H1 (cell line): ENCODE measurements around the gene WDR45B. TPM values are rescaled to one million over a fixed set of nuclear protein-coding genes. Genes with fewer than 3 reads are reported as not detected.

Experiments
- ASH2L ChIP-seq: fragments of 200-600, 300-600 bp; sonication (generic); IDR thresholded peaks from one replicate; pipeline ENCODE4 v1.7.1; 2017; ENCODE audit warnings: low read length
- BRCA1 ChIP-seq: IDR thresholded peaks from 2 replicates; pipeline ENCODE4 v1.6.1; 2012; ENCODE audit warnings: low read depth, low read length, improper control_type of control experiment
- CREB1 ChIP-seq: IDR thresholded peaks from 2 replicates; pipeline ENCODE4 v1.6.1; 2012; ENCODE audit warnings: inconsistent platforms
- GABPA ChIP-seq: IDR thresholded peaks from 2 replicates; pipeline ENCODE4 v1.6.1; 2011; ENCODE audit warnings: mild to moderate bottlenecking, low read length, moderate library complexity, borderline replicate concordance; ENCODE audit not compliant: insufficient read depth
- HDAC2 ChIP-seq, 2 experiments: fragments of 300-600 bp in 1 of 2; sonication (generic) in 1 of 2; IDR thresholded peaks; 2 replicates each; pipeline ENCODE4 v1.6.1; 2011 to 2012; ENCODE audit warnings: low read depth in 2 of 2, low read length in 2 of 2, mild to moderate bottlenecking in 2 of 2, moderate library complexity in 2 of 2, borderline replicate concordance in 1 of 2, inconsistent platforms in 1 of 2
- KDM4A ChIP-seq: IDR thresholded peaks from one replicate; pipeline ENCODE4 v1.7.1; 2012; ENCODE audit warnings: low read depth, mild to moderate bottlenecking, moderate library complexity, low read length, inconsistent platforms; ENCODE audit not compliant: severe bottlenecking
- PHF8 ChIP-seq: fragments of 200-600 bp; sonication (generic); conservative IDR thresholded peaks from 2 replicates; pipeline ENCODE4 v1.7.1; 2012; ENCODE audit warnings: low read depth, mild to moderate bottlenecking, inconsistent platforms, low read length, moderate library complexity
- POLR2A ChIP-seq, 2 experiments: IDR thresholded peaks; 1 replicate in 1 of 2; 2 replicates in 1 of 2; pipeline ENCODE4 v1.6.1; 2011; ENCODE audit warnings: low read depth in 2 of 2, low read length in 2 of 2, mild to moderate bottlenecking in 2 of 2; ENCODE audit errors: control extremely low read depth in 1 of 2
- RBBP5 ChIP-seq: IDR thresholded peaks from 2 replicates; pipeline ENCODE4 v1.7.1; 2012; ENCODE audit warnings: low read depth, mild to moderate bottlenecking, inconsistent platforms, low read length, moderate library complexity, borderline replicate concordance
- SIN3A ChIP-seq, 2 experiments: IDR thresholded peaks in 1 of 2; conservative IDR thresholded peaks in 1 of 2; 2 replicates each; pipeline ENCODE4 v1.6.1; 2011 to 2012; ENCODE audit warnings: low read length in 2 of 2, improper control_type of control experiment in 1 of 2, low read depth in 1 of 2, mild to moderate bottlenecking in 1 of 2
- SIRT6 ChIP-seq: IDR thresholded peaks from one replicate; pipeline ENCODE4 v1.7.1; 2012; ENCODE audit warnings: low read length, inconsistent platforms
- TAF1 ChIP-seq: IDR thresholded peaks from 2 replicates; pipeline ENCODE4 v1.6.1; 2011; ENCODE audit warnings: mild to moderate bottlenecking, low read depth, low read length
- TBP ChIP-seq: IDR thresholded peaks from 2 replicates; pipeline ENCODE4 v1.6.1; 2011; ENCODE audit warnings: low read depth, low read length, improper control_type of control experiment
- YY1 ChIP-seq: IDR thresholded peaks from 2 replicates; pipeline ENCODE4 v1.6.1; 2011; ENCODE audit warnings: low read depth, mild to moderate bottlenecking, low read length
- polyA plus RNA-seq, 7 experiments: library from polyadenylated mRNA; depleted of rRNA in 3 of 7; stranded (reverse) in 5 of 7; unstranded in 2 of 7; fragments of >200 nt in 5 of 7; fragments of 200-250 nt in 2 of 7; gene quantifications; 1 replicate in 5 of 7; 2 replicates in 1 of 7; 4 replicates in 1 of 7; pipeline versions ENCODE4 v1.2.1 to v1.2.3, GENCODE V29; 2011 to 2013; ENCODE audit warnings: missing spikeins in 2 of 7, mixed read lengths in 2 of 7
- total RNA-seq: library from RNA; stranded (reverse); fragmentation: NEBNext Ultra II Directional; extraction: Animal tissue kit (Norgen Biotek cat#: 25700); gene quantifications from 2 replicates; pipeline ENCODE4 v1.2.1, GENCODE V29; 2021
- TF ChIP-seq, protein P1 (sequence below): IDR thresholded peaks from 2 replicates; pipeline ENCODE4 v1.6.1; 2012; ENCODE audit warnings: inconsistent platforms

Gene WDR45B
- total and polyA plus RNA-seq, 2 of the 8 experiments (the other 6 are each of a cell fraction or from before 2014, with no cell fraction given): 82.0 to 100 TPM

DNA sequence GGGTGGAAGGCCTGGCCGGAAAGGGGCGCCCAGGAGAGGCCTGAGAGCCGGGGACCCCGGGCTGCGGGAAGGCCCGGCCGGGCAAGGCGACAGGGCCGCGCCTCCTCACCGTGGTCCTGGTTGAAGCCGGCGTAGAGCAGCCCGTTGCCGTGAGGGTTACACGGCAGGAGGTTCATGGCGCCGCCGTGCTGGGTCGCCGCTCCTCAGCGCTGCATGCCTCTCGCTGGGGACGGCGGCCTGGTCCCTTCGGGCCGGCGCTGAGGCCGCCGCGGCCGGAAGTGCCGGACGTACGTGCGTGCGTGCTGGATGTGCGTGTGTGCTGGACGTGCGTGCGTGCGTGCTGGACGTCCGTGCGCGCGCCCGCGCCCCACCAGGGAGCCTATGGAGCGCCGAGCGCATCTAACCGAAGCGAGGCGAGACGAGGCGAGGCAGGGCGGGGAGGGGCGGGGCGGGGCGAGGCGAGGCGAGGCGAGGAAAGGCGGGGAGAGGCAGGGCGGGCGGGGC lies at the start of gene WDR45B (continued):
- peak; percentile 97 for TF ChIP-seq PHF8
- peak; percentile 59; the same call in 1 of the 2 replicates for TF ChIP-seq YY1
- peak; percentile 42 for TF ChIP-seq KDM4A
- peak; percentile 82 for TF ChIP-seq CREB1
- peak in 1 of 2 experiments; percentile 73; a peak in 2 of 4 replicates for TF ChIP-seq SIN3A (conservative IDR thresholded peaks at IDR 0.05 in 1 of 2, IDR thresholded peaks at IDR 0.05 in 1 of 2; ENCODE audit: low read depth in 1 of 2, low read length in 2 of 2)
- TF ChIP-seq, protein P1, sequence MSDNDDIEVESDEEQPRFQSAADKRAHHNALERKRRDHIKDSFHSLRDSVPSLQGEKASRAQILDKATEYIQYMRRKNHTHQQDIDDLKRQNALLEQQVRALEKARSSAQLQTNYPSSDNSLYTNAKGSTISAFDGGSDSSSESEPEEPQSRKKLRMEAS: peak; percentile 86
- TF ChIP-seq GABPA: peak; percentile 48; the same call in 1 of the 2 replicates
- TF ChIP-seq TBP: peak; percentile 56
- TF ChIP-seq POLR2A (IDR thresholded peaks at IDR 0.05; ENCODE audit: control extremely low read depth in 1 of 2, low read depth in 2 of 2, low read length in 2 of 2): peak in 1 of 2 experiments; percentile 92; a peak in 2 of 3 replicates
- no peak for TF ChIP-seq SIRT6
- TF ChIP-seq TAF1: peak; percentile 84
- no peak for TF ChIP-seq BRCA1
- TF ChIP-seq ASH2L: peak; percentile 79
- no peak; a peak in 1 of 4 replicates for TF ChIP-seq HDAC2 (IDR thresholded peaks at IDR 0.05; ENCODE audit: borderline replicate concordance in 1 of 2, low read depth in 2 of 2, low read length in 2 of 2)
- TF ChIP-seq RBBP5: peak; percentile 86; the same call in 1 of the 2 replicates
- TF ChIP-seq, all 59 proteins: peak for 15
